Smooth muscle cell (in vitro differentiated cells): ENCODE measurements around the gene RAPGEF4. TPM values are rescaled to one million over a fixed set of nuclear protein-coding genes. Genes with fewer than 3 reads are reported as not detected.

Source experiments
- DNase-seq: peaks from one replicate; lab custom pipeline; 2025; ENCODE audit not compliant: unreplicated experiment; lab: John Stamatoyannopoulos, UW
- H2AFZ ChIP-seq: fragments of 200-600 bp; sonication (generic); 2 replicates; pipeline ENCODE4 v1.6.0; 2016; ENCODE audit warnings: antibody characterized with exemption, low read depth, mild to moderate bottlenecking
- H3F3A ChIP-seq: fragments of 200-600 bp; sonication (generic); 2 replicates; pipeline ENCODE4 v1.6.0; 2017; ENCODE audit warnings: antibody characterized with exemption, low read depth
- H3K27ac ChIP-seq: fragments of 200-600 bp; sonication (generic); 2 replicates; pipeline ENCODE4 v1.5.1; 2016; ENCODE audit warnings: low read depth, mild to moderate bottlenecking
- H3K27me3 ChIP-seq: fragments of 200-600 bp; sonication (generic); 2 replicates; pipeline ENCODE4 v1.6.1; 2016; ENCODE audit warnings: low read depth, mild to moderate bottlenecking
- H3K36me3 ChIP-seq: fragments of 200-600 bp; sonication (generic); 2 replicates; pipeline ENCODE4 v1.5.1; 2016; ENCODE audit warnings: low read depth
- H3K4me1 ChIP-seq: fragments of 200-600 bp; sonication (generic); 2 replicates; pipeline ENCODE4 v1.5.1; 2016; ENCODE audit warnings: low read depth
- H3K4me2 ChIP-seq: fragments of 200-600 bp; sonication (generic); 2 replicates; pipeline ENCODE4 v1.6.0; 2016; ENCODE audit warnings: mild to moderate bottlenecking
- H3K4me3 ChIP-seq: fragments of 200-600 bp; sonication (generic); 2 replicates; pipeline ENCODE4 v1.5.1; 2016; ENCODE audit warnings: mild to moderate bottlenecking
- H3K79me2 ChIP-seq: fragments of 200-600 bp; sonication (generic); 2 replicates; pipeline ENCODE4 v1.6.0; 2016; ENCODE audit warnings: low read depth, mild to moderate bottlenecking
- H3K9ac ChIP-seq: fragments of 200-600 bp; sonication (generic); 2 replicates; pipeline ENCODE4 v1.6.0; 2016; ENCODE audit warnings: low read depth
- H3K9me3 ChIP-seq: fragments of 200-600 bp; sonication (generic); replicated peaks from 2 replicates; pipeline ENCODE4 v1.5.1; 2016; ENCODE audit warnings: low read depth
- H4K20me1 ChIP-seq: fragments of 200-600 bp; sonication (generic); 2 replicates; pipeline ENCODE4 v1.6.0; 2016; ENCODE audit warnings: low read depth
- CTCF ChIP-seq: fragments of 200-600 bp; sonication (generic); IDR thresholded peaks from 2 replicates; pipeline ENCODE4 v1.5.1; 2017; ENCODE audit warnings: borderline replicate concordance, mild to moderate bottlenecking, antibody characterized with exemption; ENCODE audit not compliant: insufficient read depth, poor library complexity, severe bottlenecking
- WGBS: methylation state at CpG from one replicate; pipeline ENCODE4 v1.1.7; 2016; ENCODE audit warnings: low lambda C conversion rate; 5-methylcytosine and 5-hydroxymethylcytosine counted together
- polyA plus RNA-seq: library from polyadenylated mRNA; unstranded; fragments of >200 nt; fragmentation: Nextera tagmentation; extraction: Ambion mirVana; gene quantifications from 2 replicates; pipeline ENCODE4 v1.2.1, GENCODE V29; 2016
- total RNA-seq: library from RNA; depleted of rRNA; stranded (reverse); fragments of >200 nt; gene quantifications from 2 replicates; pipeline ENCODE4 v1.2.3, GENCODE V29; 2014

Gene RAPGEF4
- total and polyA plus RNA-seq, 2 experiments from 2014 or later = 0.35 to 2.7 TPM

- H3K4me1 ChIP-seq = no peaks in the 10 kb centered on the region
- H3K27me3 ChIP-seq = no peaks in the 10 kb centered on the region
- H3K4me2 ChIP-seq = no peak overlapping the region
- DNase-seq = no peak
- H3F3A ChIP-seq = no peaks in the 10 kb centered on the region
- H3K36me3 ChIP-seq = no peaks in the 10 kb centered on the region
- H4K20me1 ChIP-seq = no peaks in the 10 kb centered on the region
- TF ChIP-seq CTCF = no peak
- no peaks in the 10 kb centered on the region for H3K79me2 ChIP-seq
- H3K27ac ChIP-seq = no peak overlapping the region
- H2AFZ ChIP-seq = no peak overlapping the region
- no peak overlapping the region for H3K9ac ChIP-seq
- WGBS = 68% methylated on average over 8 of the region's 8 CpGs
- no peaks in the 10 kb centered on the region for H3K9me3 ChIP-seq
- H3K4me3 ChIP-seq = no peak overlapping the region
Observed at GRCh38 chr2:172944022-172944793, 208.6 kb downstream of the RAPGEF4 start.

- Histone ChIP-seq H3K79me2 (no peaks in the 10 kb centered on the region), H3K4me1 (no peaks in the 10 kb centered on the region), H3K9me3 (no peaks in the 10 kb centered on the region), H4K20me1 (no peaks in the 10 kb centered on the region), H3K4me3 (no peak overlapping the region), H3F3A (no peaks in the 10 kb centered on the region), H3K27ac (no peak overlapping the region), H3K27me3 (no peaks in the 10 kb centered on the region), H3K36me3 (no peaks in the 10 kb centered on the region), H3K4me2 (no peak overlapping the region), H3K9ac (no peak overlapping the region), H2AFZ (no peak overlapping the region)
- WGBS = 94% methylated on average over 1 of the region's 1 CpG
- TF ChIP-seq CTCF = no peak
- DNase-seq = no peak
Observed at GRCh38 chr2:172944794-172945509, 209.3 kb downstream of the RAPGEF4 start.

GRCh38 chr2:172945510-172945850, 209.8 kb downstream of the RAPGEF4 start:
- Histone ChIP-seq H4K20me1 (no peaks in the 10 kb centered on the region), H3K4me2 (no peak overlapping the region), H3K4me3 (no peak overlapping the region), H2AFZ (no peak overlapping the region), H3K79me2 (no peaks in the 10 kb centered on the region), H3K4me1 (no peaks in the 10 kb centered on the region), H3K36me3 (no peaks in the 10 kb centered on the region), H3K27ac (no peak overlapping the region), H3K9me3 (no peaks in the 10 kb centered on the region), H3F3A (no peaks in the 10 kb centered on the region), H3K27me3 (no peaks in the 10 kb centered on the region), H3K9ac (no peak overlapping the region)
- WGBS = 92% methylated on average over 2 of the region's 2 CpGs
- no peak for DNase-seq
- TF ChIP-seq CTCF = no peak
